Activated CD8-positive, alpha-beta T cell treated with anti-CD3 and anti-CD28 coated beads for 36 hours (primary cell): Measurements from ENCODE around the gene CDH24. TPM values are rescaled to one million over a fixed set of nuclear protein-coding genes. Genes with fewer than 3 reads are reported as not detected.

Experiments used
- ATAC-seq: fragments of 200-7000 bp; cut with Tn5 transposase; one replicate; pipeline ENCODE4 v1.10.0; 2021; ENCODE audit warnings: mild to moderate bottlenecking, moderate library complexity
- CTCF ChIA-PET: fragments of 350-600 bp; sonication (Branson Sonifier 250); formaldehyde crosslinking; loops from one replicate; lab custom pipeline; 2021; ENCODE audit warnings: antibody characterized with exemption; lab: Charles Lee
- POLR2A ChIA-PET: fragments of 350-600 bp; sonication (Branson Sonifier 250); formaldehyde crosslinking; loops from one replicate; lab custom pipeline; 2021; ENCODE audit warnings: antibody characterized with exemption; lab: Charles Lee
- DNase-seq: peaks from one replicate; pipeline ENCODE4 v3.0.0-alpha.2; 2020
- H3K27ac Mint-ChIP-seq: one replicate; pipeline ENCODE4 v1.8.0; 2021; ENCODE audit warnings: mild to moderate bottlenecking, mixed read lengths
- H3K27me3 Mint-ChIP-seq: one replicate; pipeline ENCODE4 v1.8.0; 2021; ENCODE audit warnings: mixed read lengths
- H3K36me3 Mint-ChIP-seq: one replicate; pipeline ENCODE4 v1.8.0; 2021; ENCODE audit warnings: low read depth, mixed read lengths
- H3K4me1 Mint-ChIP-seq: one replicate; pipeline ENCODE4 v1.8.0; 2021; ENCODE audit warnings: low read depth, mixed read lengths
- H3K4me3 Mint-ChIP-seq: one replicate; pipeline ENCODE4 v1.8.0; 2021; ENCODE audit warnings: mild to moderate bottlenecking, moderate library complexity, mixed read lengths
- H3K9me3 Mint-ChIP-seq: one replicate; pipeline ENCODE4 v1.8.0; 2021; ENCODE audit warnings: mixed read lengths
- CTCF ChIP-seq: fragments of 200-600 bp; IDR thresholded peaks from one replicate; pipeline ENCODE4 v1.8.0; 2022; ENCODE audit warnings: antibody characterized with exemption, mild to moderate bottlenecking
- intact Hi-C: fragments of 100-400 bp; cut with micrococcal nuclease; formaldehyde crosslinking; loops from one replicate; pipeline ENCODE4 v1.10.0; 2022
- total RNA-seq, 2 experiments: library from RNA; stranded (reverse); gene quantifications; one replicate each; pipeline ENCODE4 v1.2.3, GENCODE V29; 2021

Gene CDH24
- total RNA-seq, 2 experiments from 2014 or later = 0.69 to 0.72 TPM

GRCh38 chr14:23052671-23053070 is 4.6 kb downstream of the CDH24 start:
- ATAC-seq (no peak), DNase-seq (no peak)
- no peaks in the 10 kb centered on the region for H3K9me3 Mint-ChIP-seq
- TF ChIP-seq CTCF = no peak
- POLR2A ChIA-PET = interaction anchor here (1.5 kb wide), 1 partner anchor 78 kb away, joined by 3 read pairs; no protein-coding TSS in a partner anchor
- H3K36me3 Mint-ChIP-seq = no peaks in the 10 kb centered on the region
- peaks cover 14% of the 10 kb centered on the region for H3K4me1 Mint-ChIP-seq
- H3K27ac Mint-ChIP-seq = no peak overlapping the region
- peaks cover 7% of the 10 kb centered on the region for H3K27me3 Mint-ChIP-seq
- intact Hi-C loops = no loop called here
- no peak overlapping the region for H3K4me3 Mint-ChIP-seq
- CTCF ChIA-PET = interaction anchor here (0.9 to 16.5 kb wide), 8 partner anchors 10 to 118 kb away, joined by 3 to 518 read pairs (median 65); partner anchors contain the start of gene AJUBA

DNA sequence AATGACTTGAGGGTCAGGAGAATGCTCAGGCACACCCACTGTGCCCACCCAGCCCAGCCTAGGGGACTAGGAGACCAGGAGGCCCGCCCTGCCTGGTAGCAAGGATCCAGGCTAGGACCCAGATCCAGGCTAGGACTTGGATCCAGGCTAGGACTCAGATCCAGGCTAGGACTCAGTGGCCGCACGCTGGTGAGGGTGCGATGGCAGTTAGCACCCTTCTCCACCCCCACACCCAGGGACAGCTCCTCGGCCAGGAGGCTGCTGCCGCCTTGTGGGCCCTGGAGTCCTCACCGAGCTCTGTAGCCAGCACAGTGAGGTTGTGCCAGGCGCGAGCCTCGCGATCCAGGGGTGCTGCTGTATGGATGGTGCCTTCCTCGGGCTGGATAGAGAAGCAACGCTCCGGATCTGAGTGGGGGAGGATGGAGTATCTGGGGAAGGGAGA is 5.1 kb downstream of the CDH24 start:
- no peak overlapping the region for H3K4me3 Mint-ChIP-seq
- CTCF ChIA-PET = interaction anchor here (0.9 to 16.5 kb wide), 6 partner anchors 10 to 117 kb away, joined by 3 to 518 read pairs (median 103); partner anchors contain the start of gene AJUBA

GRCh38 chr14:23051141-23052057 is 5.9 kb downstream of the CDH24 start:
- H3K9me3 Mint-ChIP-seq = no peaks in the 10 kb centered on the region
- no peak for TF ChIP-seq CTCF
- DNase-seq (no peak), ATAC-seq (no peak)
- ChIA-PET CTCF (interaction anchor here (0.9 to 16.5 kb wide), 6 partner anchors 11 to 116 kb away, joined by 3 to 518 read pairs (median 103); partner anchors contain the start of gene AJUBA), POLR2A (interaction anchor here (1.5 kb wide), 1 partner anchor 76 kb away, joined by 3 read pairs; no protein-coding TSS in a partner anchor)
- peaks cover 7% of the 10 kb centered on the region for H3K4me1 Mint-ChIP-seq
- no peak overlapping the region for H3K27ac Mint-ChIP-seq
- no peak overlapping the region for H3K4me3 Mint-ChIP-seq
- intact Hi-C loops = no loop called here
- peaks cover 5% of the 10 kb centered on the region for H3K27me3 Mint-ChIP-seq
- H3K36me3 Mint-ChIP-seq = no peaks in the 10 kb centered on the region

More for the DNA sequence above, 5.1 kb downstream of the CDH24 start:
- Mint-ChIP-seq H3K36me3 (no peaks in the 10 kb centered on the region), H3K27me3 (peaks cover 9% of the 10 kb centered on the region), H3K27ac (no peak overlapping the region), H3K9me3 (no peaks in the 10 kb centered on the region), H3K4me1 (peaks cover 14% of the 10 kb centered on the region)
- POLR2A ChIA-PET = interaction anchor here (1.5 kb wide), 1 partner anchor 77 kb away, joined by 3 read pairs; no protein-coding TSS in a partner anchor
- DNase-seq = no peak
- intact Hi-C loops = no loop called here
- no peak for TF ChIP-seq CTCF
- ATAC-seq = no peak

GRCh38 chr14:23049011-23049410 is 8.3 kb downstream of the CDH24 start:
- POLR2A ChIA-PET = no interaction called here
- H3K4me1 Mint-ChIP-seq = no peaks in the 10 kb centered on the region
- DNase-seq (no peak), ATAC-seq (no peak)
- CTCF ChIA-PET = interaction anchor here (1.0 to 1.7 kb wide), 5 partner anchors 9 to 76 kb away, joined by 4 to 8 read pairs (median 5); partner anchors contain the start of gene CDH24
- H3K9me3 Mint-ChIP-seq = no peaks in the 10 kb centered on the region
- H3K27ac Mint-ChIP-seq = no peak overlapping the region
- H3K4me3 Mint-ChIP-seq = no peak overlapping the region
- no peak for TF ChIP-seq CTCF
- peaks cover 2% of the 10 kb centered on the region for H3K27me3 Mint-ChIP-seq
- intact Hi-C loops = no loop called here
- H3K36me3 Mint-ChIP-seq = no peaks in the 10 kb centered on the region
